GM21576 (cell line): Measurements from ENCODE around the gene IGFALS.

Source experiments
- ATAC-seq: cut with Tn5 transposase; IDR thresholded peaks from one replicate; pipeline ENCODE4 v1.9.1; 2021; ENCODE audit warnings: mild to moderate bottlenecking, moderate library complexity; ENCODE audit not compliant: unreplicated experiment

Gene IGFALS

DNA sequence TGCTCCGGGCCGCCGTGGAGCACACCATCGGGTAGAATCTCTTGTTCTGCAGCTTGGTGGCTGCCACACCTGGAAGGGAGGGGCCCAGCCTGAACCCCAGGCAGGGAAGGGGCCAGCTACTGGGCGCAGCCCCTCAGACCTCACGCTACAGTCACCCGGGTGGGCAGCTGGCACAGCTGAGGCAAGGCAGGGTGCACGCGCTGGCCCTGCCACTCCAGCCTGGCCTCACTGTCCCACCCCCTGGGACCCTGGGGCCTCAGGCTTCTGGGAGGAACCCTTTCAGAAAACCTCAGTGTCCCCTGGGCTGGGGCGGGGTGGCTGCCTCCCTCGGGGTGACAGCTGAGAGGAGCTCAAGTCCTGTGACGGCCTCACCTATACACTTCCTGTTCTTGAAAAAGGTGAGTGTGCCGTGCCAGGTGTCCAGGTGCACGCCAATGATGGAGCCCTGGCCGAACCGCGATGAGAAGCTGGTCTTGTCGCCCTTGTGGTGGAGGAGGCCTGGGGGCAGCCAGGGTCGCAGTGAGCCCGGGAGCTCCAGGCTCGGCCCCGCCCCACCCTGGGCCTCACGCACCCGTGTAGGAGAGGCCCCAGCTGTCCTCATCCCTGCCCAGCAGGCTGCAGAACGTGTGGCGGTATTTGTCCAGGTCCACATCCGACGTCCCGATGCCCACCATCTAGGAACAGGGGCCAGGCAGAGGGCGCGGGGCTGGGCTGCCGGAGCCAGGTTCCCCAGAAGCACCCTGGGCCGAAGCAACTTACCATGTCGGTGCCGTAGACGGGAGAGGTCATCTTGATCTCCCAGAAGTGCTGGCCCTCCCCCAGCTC, 15.9 kb downstream of the IGFALS start:
- ATAC-seq = no peak

DNA sequence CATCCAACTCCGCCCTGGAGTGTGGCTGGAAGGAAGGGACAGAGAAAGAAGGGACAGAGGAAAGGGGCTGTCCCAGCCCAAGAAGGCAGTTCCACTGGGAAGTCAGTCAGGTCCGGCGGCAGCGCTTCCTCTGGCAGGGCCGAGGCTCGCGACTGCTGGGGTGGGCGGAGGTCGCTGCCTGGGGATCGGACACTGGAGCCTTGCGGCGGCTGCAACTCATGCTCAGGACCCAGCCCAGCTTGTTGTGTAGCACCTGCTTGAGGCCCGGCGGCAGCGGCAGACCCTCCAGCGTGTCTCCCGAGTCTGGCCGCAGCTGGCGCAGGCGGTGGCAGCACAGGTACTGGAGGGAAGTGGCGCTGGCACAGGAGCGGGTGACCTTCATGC, 16.5 kb downstream of the IGFALS start:
- ATAC-seq = no peak

DNA sequence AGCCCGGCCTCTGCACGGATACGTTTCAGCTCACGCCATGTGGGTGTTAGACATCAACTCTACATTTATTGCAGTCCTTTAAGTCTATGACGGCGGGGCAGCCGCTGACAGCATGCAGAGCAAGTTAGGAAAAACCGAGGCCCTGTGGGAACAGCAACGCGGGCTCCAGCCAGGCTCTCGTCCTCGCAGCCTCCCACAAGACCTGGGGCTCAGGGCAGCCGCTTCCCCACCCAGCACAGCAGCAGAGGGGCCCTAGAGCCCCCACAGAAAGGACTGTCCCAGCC, 16.9 kb downstream of the IGFALS start:
- ATAC-seq = no peak

DNA sequence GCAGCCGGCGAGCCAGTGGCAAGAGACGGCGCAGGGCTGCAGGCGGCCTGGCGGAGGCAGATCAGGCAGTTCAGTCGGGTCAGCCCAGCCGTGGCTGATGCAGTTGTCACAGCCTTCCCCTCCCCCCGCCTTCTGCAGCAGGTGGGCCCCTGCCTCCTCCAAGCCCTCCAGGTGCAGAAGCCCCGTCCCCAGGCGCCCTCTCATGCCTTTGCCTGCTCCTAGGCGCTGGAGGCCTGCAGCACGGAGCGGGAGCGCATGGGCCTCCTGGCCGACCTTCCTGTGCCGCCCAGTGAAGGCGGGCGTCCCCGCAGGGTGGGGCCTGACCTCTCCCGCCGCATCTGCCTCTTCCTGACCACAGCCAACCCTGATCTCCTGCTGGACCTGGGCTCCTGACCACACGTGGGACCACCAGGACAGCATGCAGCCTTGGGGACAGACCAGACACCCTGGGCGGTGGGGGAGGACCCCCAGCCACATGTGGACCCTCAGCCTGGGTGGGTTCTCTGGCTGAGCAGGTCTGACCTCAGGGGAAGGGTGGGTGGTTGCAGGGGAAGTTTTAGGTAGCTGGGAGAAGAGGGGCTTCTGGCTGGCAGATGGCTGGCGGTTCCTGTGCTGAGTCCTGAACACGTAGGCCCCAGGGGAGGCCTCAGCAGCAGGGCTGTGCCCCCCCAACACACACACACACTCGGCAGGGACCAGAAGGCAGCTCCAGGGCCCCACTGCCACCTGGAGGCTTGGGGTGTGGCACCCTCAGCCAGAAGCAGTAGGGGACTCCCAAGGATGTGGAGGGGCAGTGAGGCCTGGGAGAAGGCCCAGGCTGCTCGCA, 17.4 kb downstream of the IGFALS start:
- ATAC-seq = no peak

DNA sequence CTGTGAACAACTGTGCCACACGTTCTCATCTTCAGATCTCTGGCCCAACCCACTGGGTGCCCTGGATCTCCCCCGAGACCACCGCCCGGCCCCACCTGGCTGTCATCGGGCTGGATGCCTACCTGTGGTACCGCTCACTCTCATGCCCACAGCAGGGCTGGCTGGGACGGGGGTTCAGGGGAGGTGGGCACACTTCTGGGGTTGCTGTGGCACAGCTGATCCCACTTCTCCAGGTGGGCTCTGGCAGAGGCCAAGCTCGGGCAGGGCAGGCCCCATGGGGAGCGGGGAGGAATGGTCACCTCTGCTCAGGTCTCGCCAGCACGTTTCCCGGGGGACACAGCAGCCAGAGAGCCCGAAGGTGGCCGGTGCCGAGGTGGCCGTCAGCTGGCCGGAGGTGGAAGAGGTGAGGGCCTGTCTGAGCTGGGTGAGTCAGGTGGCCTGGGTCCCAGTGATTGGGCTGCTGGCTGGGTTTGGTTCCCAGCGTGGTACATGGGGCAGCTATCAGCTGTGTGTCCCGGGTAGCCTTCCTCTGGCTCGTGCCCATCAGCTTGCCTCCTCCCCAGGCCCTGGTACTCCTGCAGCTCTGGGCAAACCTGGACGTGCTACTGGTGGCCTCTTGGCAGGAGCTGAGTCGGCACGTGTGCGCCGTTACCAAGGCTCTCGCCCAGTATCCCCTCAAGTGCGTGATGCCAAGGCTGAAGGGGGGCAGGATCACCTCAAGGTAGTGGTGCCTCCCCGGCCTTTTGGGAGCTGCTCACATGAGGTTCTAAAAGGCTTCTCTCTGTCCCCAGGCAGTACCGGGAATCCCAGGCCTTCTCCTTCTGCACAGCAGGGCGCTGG, 18.3 kb downstream of the IGFALS start:
- no peak for ATAC-seq

DNA sequence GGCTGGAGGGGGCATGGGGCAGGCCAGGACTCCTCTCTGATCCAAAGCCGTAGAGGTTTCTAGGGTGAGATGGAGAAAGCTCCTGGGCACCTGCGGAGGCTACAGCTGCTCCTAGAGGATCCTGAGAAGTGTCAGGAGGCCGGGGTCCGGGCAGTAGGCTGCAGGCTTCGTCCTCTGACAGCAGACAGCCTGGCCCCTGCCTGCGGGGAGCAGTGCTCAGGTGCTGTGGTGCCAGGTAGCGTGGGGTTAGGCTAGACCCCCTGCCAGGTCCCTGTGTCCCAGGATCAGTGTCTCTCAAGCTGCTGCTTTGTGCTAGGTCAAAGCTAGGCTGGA, 19.1 kb downstream of the IGFALS start:
- ATAC-seq = no peak

DNA sequence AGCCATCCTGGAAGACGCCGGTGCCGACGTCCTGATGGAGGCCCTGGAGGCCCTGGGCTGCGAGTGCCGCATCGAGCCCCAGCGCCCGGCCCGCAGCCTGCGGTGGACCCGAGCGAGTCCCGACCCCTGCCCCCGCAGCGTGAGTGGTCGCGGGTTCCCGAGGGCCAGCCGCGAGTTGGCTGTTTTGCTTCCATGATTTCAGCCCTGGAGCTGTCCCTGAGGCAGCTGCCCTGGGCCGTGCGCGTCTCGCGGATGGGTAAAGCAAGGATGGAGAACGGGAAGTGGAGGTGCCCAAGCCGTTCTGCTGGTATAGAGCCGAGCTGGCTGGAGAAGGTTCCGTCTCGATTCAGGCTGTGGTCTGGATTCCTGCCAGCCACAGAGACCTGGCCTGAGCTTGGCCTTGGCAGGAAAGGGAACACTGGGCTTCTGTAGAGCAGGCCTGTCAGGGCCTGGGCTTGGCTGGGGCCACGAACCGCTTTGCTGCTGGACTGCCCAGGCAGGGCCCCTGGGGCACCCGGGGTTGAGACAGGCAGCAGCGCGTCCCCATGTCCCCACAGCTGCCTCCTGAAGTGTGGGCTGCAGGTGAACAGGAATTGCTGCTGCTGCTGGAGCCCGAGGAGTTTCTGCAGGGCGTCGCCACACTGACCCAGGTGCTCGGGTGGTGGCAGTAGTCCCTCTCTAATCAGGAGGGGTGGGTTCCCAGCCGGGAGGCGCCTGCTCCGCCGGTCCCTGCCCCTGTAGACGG, 19.6 kb downstream of the IGFALS start:
- no peak for ATAC-seq

DNA sequence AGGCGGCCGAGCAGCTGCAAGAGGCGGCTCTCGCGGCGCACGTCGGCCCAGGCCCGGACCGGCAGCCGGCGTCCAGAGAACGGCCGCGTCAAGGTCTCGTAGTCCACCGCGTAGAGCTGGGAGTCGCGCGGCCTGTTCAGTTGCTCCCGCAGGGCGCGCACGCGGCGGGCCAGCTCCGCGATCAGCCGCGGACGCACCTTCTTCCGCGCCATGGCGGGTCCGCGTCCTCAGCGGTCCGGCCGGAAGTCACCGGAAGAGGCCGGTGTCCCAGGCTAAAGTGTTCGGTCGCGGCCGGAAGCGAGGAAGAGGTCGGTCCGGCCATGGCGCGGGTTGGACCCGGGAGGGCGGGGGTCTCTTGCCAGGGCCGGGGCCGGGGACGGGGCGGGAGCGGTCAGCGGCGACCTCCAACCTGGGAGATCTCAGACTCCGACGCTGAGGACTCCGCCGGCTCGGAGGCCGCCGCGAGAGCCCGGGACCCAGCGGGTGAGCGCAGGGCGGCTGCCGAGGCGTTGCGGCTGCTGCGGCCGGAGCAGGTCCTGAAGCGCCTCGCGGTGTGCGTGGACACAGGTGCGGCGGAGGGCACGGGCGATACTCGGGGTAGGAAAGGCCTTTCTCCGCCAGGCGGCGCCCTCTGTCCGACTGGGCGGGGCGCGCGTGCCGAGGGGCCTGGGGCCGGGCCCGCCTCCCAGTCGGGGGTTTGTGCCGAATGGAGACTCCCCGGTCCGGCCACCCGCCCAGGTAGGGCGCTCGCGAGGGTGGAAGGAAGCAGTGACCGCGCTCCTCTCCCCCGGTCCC, 20.4 kb downstream of the IGFALS start, which contains the start of gene MRPS34:
Gene MRPS34, minus strand, starts transcription at position 227 of the 795 bp plus-strand sequence. Its CDS starts 15 bp downstream, at position 212.
- ATAC-seq = peak; percentile 40

DNA sequence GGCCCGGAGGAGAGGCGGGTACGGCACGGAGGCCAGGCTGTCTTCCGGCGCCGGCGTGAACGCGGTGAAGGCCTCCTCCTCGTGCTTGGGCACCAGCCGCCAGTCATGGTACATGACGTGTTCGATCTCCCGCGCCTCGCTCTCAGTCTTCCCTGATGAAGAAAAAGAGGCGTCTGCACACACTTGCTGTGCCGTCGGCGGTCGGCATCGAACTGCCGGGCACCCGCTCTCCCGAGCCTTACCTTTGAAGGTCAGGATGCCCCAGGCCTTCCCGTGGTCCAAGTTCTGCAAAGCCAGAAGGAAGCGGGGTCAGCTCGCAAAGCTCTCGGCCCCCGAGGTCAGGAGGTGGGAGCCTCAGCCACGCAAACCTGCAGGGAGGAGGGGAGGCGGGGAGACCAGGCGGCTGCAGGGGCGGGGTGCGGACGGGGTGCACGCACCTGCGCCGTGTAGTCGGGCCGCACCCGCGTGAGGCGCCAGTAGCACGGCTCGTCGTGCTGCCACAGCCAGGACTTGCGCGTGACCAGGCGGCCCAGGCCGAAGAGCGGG, 21.1 kb downstream of the IGFALS start, which contains the start of gene EME2:
Gene EME2, plus strand, starts transcription at position 449 of the 546 bp plus-strand sequence. CDS start 418 bp downstream, outside the sequence.
- no peak for ATAC-seq

DNA sequence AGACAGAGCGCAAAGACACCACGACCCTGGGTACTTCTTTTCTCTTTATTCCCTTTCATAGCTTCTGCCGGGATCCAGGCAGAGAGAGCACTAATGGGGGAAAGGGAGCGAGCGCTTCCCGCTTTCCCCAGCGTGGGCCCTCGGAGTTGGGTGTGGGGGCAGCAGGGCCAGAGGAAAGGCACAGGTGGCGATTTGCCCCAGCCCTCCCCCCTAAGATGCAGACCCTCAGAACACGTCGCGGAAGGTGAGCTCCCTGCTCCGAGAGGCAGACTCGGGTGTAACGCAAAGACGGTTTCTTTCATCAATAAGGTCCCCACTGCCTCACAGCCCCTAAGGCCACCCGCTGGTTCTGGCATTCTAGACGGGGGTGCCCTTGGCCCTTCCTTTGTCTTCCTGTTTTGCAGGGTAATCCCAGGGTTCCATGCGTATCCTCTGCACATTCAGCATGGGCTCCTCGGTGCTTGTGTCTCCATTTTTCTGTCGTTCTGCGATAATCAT, 21.6 kb downstream of the IGFALS start:
- no peak for ATAC-seq

DNA sequence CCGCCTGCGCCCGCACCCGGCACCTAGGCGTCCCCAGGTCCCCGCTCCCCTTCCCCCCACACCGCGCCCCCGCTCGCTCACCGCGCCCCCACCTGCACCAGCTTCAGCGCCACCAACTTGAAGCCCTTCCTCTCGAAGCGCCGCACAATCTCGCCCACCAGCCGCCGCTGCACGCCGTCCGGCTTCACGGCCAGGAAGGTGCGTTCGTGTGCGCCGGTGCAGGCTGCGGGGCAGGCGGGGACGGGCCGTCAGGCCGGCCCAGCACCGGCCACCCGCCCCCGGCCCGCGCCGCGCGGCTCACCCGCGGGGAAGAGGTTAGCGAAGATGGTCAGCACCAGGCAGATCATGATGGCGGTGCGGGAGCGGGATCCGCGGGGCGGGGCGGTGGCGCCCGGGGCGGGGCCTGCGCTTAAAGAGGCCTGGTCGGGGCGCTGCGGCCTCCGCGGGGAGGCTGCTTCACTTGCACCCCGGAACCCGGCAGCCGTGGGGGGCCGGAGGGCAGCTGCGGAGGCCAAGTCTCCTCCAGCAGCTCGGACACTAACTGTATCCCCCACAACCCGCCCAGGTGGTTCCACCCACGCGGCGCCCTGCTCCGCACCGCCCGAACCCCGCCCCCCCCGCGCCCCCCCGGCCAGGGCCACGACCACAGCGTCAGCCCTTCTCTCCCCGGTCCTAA, 22.2 kb downstream of the IGFALS start, which contains the start of gene NME3:
Gene NME3, minus strand, starts transcription at position 356 of the 676 bp plus-strand sequence. Its CDS starts 9 bp downstream, at position 347.
- no peak for ATAC-seq

DNA sequence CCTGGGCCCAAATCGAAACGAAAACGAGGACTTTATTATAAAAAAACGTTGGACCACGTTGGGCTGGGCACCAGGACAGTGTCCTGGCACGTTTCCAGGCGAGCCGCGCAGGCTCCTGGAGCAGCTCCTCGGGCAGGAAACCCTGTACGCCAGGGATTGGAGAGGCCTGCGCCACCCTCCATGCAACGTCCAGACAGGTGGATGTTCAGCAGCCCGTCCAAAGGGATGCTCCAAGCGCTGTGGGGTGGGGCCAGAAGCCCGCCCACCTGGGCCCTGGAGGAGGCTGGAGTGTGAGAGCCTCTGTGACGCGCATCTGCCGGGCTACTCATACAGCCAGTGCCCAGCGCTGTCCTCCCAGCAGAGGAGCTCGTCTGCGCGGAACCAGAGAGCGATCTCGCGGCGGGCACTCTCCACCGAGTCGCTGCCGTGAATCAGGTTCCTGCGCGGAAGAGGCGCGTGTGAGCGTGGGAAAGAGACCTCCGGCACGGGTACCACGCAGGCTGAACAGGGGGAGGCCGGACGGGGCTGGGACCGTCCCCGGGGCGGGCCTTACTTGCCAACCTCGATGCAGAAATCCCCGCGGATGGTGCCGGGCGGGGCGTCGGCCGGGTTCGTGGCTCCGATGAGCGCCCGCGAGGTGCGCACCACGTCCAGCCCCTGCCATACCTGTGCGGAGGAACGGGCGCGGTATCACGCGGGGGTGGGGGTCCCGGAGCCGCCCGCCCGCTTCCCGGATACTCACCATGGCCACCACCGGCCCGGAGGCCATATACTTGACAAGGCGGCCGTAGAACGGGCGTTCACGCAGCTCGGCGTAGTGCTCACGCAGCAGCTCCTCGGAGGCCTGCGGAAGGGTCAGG, 22.9 kb downstream of the IGFALS start:
- ATAC-seq = no peak

DNA sequence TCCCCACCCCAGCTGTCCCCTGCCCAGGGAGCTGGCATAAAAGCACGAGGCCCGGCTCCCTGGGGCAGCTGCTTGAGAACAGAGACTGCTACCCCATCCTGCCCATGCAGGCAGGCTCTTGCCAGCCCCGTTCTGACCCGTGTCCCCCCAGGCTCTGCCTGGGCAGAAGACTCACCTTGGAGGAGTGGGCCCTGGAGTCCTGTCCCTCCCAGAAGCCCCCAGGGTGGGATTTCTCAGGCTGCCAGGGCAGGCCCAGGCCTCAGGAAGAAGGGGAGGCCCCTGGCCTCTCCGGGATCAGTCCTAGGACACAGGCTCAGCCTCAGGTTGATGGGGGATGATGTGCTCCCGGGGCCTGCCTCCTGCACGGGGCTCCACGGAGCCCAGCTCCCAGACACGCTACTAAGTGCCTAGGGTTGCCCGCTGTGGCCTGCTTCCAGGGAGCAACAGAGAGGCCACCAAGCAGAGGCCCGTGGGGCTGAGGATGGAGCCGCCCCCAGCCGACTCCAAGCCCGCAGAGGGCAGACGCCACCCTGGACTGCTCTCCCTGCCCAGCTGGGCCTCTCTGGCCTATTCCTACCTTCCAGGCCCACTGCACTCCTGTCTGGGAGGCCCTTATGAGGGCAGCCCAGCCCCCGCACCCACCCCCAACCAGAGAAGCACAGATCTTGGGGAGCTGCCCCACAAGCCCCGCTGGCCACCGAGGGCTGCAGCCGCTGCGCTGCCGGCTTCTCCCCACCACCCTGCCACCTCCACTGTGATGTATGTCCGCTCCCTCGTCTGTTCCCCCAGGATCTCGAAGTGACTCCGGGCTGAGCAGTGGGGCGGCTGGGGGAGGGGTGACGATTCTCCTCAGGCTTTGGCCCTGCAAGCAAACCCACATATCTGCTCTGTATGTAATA, 23.9 kb downstream of the IGFALS start:
- ATAC-seq = no peak

DNA sequence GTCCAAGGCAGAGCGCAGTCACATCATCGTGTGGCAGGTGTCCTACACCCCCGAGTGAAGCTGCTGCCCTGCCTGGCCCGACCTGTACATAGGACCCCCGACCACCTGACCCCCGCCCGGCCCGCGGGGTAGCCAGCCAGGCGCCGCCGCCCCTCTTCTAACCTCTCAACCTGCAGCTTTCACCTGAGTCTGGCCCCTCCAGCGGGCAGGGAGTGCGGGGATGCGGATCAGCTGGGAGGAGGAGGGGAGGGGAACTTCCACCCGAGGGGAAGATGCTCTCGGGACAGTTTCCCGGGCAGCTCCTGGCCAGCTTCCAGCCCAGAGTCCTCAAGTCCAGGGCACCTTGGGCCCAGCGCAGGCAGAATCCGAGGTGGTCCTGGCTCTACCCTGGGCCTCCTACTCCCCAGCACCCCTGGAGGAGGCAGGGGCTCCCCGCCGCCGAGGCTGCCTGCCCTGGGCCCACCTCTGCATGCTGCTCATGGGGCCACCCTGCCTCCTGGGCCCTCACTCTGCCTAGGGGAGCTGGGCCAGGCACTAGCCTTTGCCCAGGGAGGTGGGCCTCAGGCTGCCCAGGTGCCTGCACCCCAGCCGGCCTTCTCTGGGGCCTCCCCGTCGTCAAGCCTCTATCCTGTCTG, 24.6 kb downstream of the IGFALS start:
- ATAC-seq = no peak

DNA sequence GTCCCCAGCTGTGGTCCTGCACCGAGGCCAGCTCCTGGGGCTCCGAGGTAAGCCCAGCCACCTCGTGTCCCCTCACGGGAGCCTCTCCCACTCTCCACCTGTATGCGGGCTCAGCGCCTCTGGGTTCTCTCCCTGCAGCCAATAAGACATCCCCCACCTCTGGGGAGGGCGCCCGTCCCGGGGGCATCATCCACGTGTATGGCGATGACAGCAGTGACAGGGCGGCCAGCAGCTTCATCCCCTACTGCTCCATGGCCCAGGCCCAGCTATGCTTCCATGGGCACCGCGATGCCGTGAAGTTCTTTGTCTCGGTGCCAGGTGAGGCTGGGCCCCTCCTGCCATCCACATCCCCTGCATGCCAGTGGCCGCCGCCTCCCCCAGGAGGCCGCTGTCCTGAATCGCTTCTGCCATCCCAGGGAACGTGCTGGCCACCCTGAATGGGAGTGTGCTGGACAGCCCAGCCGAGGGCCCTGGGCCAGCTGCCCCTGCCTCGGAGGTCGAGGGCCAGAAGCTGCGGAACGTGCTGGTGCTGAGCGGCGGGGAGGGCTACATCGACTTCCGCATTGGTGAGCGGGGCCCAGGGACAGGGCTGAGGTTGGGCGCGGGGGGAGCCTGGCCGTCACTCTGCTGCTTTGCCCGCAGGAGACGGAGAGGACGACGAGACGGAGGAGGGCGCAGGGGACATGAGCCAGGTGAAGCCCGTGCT, 25.3 kb downstream of the IGFALS start:
- no peak for ATAC-seq
